ENCODE results near the gene P3H3.

GRCh38 chr12:6868211-6869048 lies 40.2 kb downstream of the P3H3 start:
- TF ChIP-seq CTCF (IDR thresholded peaks at IDR 0.05) = no peak
- TF ChIP-seq POLR2A (IDR thresholded peaks at IDR 0.05) = no peak
- no peak for TF ChIP-seq EP300 (IDR thresholded peaks at IDR 0.05)
- no peak for TF ChIP-seq POLR2AphosphoS5 (IDR thresholded peaks at IDR 0.05)
